ENCODE data around the gene CZIB. TPM values are rescaled to one million over a fixed set of nuclear protein-coding genes. Genes with fewer than 3 reads are reported as not detected.

Gene CZIB
- total RNA-seq, 2 experiments from 2014 or later, result 35.3 to 36.4 TPM

DNA sequence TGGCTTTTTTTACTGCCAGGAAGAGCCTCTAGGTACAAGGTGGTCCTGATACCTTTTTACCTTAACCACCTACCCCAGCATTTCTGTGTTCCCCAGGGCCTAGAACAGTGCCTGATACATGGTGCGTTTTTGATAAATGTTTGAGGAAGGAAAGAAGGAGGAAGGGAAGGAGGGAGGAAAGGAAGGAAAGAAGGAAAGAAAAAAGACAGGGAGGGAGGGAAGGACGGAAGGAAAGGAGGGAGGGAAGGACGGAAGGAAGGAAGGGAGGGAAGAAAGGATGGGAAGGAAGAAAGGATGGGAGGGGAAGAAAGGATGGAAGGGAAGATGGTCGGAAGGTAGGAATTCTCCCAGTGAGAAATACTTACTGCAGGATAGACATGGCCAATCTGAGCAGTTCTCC lies 29.9 kb upstream of the CZIB start:
- Mint-ChIP-seq H3K36me3 (ENCODE audit: low read depth) (peaks cover 66% of the 10 kb centered on the region), H3K4me3 (no peak overlapping the region), H3K27me3 (no peaks in the 10 kb centered on the region), H3K27ac (no peak overlapping the region), H3K4me1 (ENCODE audit: low read depth) (no peaks in the 10 kb centered on the region), H3K9me3 (no peaks in the 10 kb centered on the region)
- ATAC-seq (no peak), DNase-seq (no peak)
- intact Hi-C loops (cut with micrococcal nuclease), result no loop called here
- TF ChIP-seq, protein P1, sequence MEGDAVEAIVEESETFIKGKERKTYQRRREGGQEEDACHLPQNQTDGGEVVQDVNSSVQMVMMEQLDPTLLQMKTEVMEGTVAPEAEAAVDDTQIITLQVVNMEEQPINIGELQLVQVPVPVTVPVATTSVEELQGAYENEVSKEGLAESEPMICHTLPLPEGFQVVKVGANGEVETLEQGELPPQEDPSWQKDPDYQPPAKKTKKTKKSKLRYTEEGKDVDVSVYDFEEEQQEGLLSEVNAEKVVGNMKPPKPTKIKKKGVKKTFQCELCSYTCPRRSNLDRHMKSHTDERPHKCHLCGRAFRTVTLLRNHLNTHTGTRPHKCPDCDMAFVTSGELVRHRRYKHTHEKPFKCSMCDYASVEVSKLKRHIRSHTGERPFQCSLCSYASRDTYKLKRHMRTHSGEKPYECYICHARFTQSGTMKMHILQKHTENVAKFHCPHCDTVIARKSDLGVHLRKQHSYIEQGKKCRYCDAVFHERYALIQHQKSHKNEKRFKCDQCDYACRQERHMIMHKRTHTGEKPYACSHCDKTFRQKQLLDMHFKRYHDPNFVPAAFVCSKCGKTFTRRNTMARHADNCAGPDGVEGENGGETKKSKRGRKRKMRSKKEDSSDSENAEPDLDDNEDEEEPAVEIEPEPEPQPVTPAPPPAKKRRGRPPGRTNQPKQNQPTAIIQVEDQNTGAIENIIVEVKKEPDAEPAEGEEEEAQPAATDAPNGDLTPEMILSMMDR (IDR thresholded peaks at IDR 0.05), result no peak
- ChIA-PET POLR2A (no interaction called here), CTCF (interaction anchor here (1.8 kb wide), 1 partner anchor 28 kb away, joined by 4 read pairs; no protein-coding TSS in a partner anchor)

DNA sequence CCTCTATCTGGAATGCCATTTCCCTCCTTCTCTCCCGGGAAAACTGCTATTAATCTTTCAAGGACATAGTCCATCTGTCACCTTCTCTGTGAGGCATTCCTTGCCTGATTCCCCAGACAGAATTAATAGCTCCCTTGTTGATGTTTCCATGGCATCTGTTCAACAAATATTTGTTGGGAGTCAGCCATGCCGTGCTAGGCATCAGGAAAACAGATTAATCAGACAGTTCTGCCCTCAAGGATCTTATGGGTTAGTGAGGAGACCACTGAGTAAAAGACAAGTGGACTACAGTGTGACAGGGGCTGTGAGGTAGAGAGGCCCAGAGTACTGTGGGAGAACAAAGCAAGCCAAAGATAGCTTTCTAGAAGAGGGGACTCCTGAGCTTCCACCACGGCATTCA lies 29.3 kb upstream of the CZIB start:
- no peaks in the 10 kb centered on the region for H3K9me3 Mint-ChIP-seq
- no peak for DNase-seq
- ChIA-PET POLR2A (no interaction called here), CTCF (no interaction called here)
- intact Hi-C loops (cut with micrococcal nuclease), result no loop called here
- no peaks in the 10 kb centered on the region for H3K27me3 Mint-ChIP-seq
- TF ChIP-seq, protein P1 (IDR thresholded peaks at IDR 0.05), result no peak
- peaks cover 60% of the 10 kb centered on the region for H3K36me3 Mint-ChIP-seq (ENCODE audit: low read depth)
- H3K4me3 Mint-ChIP-seq, result no peak overlapping the region
- no peaks in the 10 kb centered on the region for H3K4me1 Mint-ChIP-seq (ENCODE audit: low read depth)
- no peak for ATAC-seq
- H3K27ac Mint-ChIP-seq, result no peak overlapping the region

DNA sequence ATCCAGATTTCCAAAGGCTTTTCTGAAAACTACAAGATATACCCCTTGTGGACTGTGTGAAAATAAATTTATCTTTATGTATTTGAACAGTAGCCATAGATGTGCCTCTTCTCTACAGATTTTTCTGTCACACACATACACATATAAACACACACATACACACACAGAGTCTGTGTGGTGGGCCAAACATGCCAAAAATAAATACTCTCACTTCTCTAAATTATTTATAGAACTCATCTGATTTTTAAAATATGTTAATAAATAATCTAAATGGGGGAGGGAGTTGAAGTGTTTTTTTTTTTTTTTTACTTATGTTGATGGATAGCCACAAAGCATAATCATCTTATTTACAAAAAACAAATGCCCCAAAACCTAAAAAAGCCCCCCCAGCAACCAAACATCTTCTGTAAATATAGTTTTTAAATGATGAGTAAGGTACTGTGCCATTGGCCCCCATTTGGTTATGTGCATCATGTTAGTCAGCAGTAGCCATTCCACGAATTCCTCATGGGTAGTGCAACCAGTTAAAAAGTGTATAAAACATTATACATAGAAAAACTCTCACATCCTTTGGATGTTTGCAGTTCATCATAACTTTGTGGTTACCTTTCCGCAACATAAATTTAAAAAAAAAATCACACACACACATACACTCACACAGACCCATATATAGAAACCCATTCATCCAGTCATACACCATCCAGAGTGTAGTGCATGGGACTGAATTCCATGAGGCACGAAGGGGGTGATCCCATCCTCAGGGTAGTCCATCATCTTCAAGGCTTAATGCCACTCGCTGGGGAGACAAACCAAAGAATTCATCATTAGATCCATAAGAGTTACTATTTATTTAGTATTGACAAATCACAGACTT lies 26.1 kb upstream of the CZIB start:
- CTCF ChIA-PET, result interaction anchor here (1.2 kb wide), 1 partner anchor 12 kb away, joined by 3 read pairs; no protein-coding TSS in a partner anchor
- POLR2A ChIA-PET, result no interaction called here
- H3K4me1 Mint-ChIP-seq (ENCODE audit: low read depth), result no peaks in the 10 kb centered on the region
- peaks cover 50% of the 10 kb centered on the region for H3K36me3 Mint-ChIP-seq (ENCODE audit: low read depth)
- H3K27me3 Mint-ChIP-seq, result no peaks in the 10 kb centered on the region
- H3K4me3 Mint-ChIP-seq, result no peak overlapping the region
- ATAC-seq (no peak), DNase-seq (no peak)
- H3K27ac Mint-ChIP-seq, result no peak overlapping the region
- intact Hi-C loops (cut with micrococcal nuclease), result no loop called here
- no peaks in the 10 kb centered on the region for H3K9me3 Mint-ChIP-seq
- TF ChIP-seq, protein P1 (IDR thresholded peaks at IDR 0.05), result no peak

DNA sequence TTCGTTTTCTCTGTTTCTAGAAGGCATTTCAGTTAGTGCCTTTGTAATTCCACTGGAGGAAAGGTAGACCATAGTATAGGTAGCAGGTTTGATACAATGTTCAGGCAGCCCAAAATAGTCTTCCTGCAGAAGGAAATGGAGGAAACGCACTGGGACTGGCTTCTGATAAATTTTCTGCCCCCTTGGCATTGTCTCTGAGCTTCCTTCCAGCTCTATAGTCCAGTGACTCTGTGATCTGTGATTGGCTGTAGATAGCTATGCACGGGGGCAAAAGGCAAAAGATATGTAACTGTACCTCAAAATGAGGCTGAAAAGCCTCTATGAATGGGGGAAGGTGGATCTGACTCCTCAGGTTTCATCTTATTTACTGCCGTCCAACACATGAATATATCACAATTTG lies 23.7 kb upstream of the CZIB start:
- ATAC-seq, result no peak
- Mint-ChIP-seq H3K9me3 (no peaks in the 10 kb centered on the region), H3K4me3 (no peak overlapping the region), H3K36me3 (ENCODE audit: low read depth) (peaks cover 28% of the 10 kb centered on the region), H3K27ac (no peak overlapping the region), H3K27me3 (no peaks in the 10 kb centered on the region), H3K4me1 (ENCODE audit: low read depth) (peaks cover 2% of the 10 kb centered on the region)
- intact Hi-C loops (cut with micrococcal nuclease), result no loop called here
- DNase-seq, result no peak
- TF ChIP-seq, protein P1 (IDR thresholded peaks at IDR 0.05), result no peak
- CTCF ChIA-PET, result no interaction called here
- POLR2A ChIA-PET, result no interaction called here

DNA sequence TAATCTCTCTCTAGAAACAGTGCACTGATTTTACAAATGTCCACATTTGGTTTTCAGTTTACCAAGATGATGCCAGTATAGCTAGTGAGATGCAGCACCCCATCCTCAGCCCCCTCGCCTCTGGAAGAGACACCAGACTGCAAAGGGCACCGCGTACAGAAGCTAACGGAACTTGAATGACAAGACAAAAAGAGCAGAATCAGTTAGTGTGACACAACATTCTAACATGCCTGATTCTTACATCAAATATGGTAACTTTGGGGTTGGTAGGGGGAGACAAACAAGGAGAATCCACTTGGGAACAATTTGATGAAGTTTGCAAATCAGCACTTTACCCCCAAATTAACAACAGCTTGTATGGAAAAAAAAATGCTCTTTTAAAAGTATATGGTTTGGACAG lies 21.9 kb upstream of the CZIB start:
- ATAC-seq (no peak), DNase-seq (no peak)
- Mint-ChIP-seq H3K4me3 (no peak overlapping the region), H3K4me1 (ENCODE audit: low read depth) (peaks cover 15% of the 10 kb centered on the region), H3K27me3 (no peaks in the 10 kb centered on the region), H3K9me3 (no peaks in the 10 kb centered on the region), H3K27ac (no peak overlapping the region), H3K36me3 (ENCODE audit: low read depth) (peaks cover 21% of the 10 kb centered on the region)
- intact Hi-C loops (cut with micrococcal nuclease), result no loop called here
- POLR2A ChIA-PET, result interaction anchor here (0.7 kb wide), 1 partner anchor 165 kb away, joined by 3 read pairs; no protein-coding TSS in a partner anchor
- TF ChIP-seq, protein P1 (IDR thresholded peaks at IDR 0.05), result no peak
- CTCF ChIA-PET, result no interaction called here
